Nephron (organoid): ENCODE data around the gene TSR1.

Source experiments
- H3K27ac Mint-ChIP-seq, 3 experiments: 2 replicates each; pipeline ENCODE4 v1.8.0; 2020; ENCODE audit warnings: mixed read lengths in 3 of 3, mild to moderate bottlenecking in 2 of 3, moderate library complexity in 1 of 3
- H3K27me3 Mint-ChIP-seq: 2 replicates; pipeline ENCODE4 v1.8.0; 2021; ENCODE audit warnings: low read depth, mild to moderate bottlenecking, moderate library complexity, mixed read lengths
- H3K36me3 Mint-ChIP-seq: 2 replicates; pipeline ENCODE4 v1.8.0; 2020; ENCODE audit warnings: low read depth, mixed read lengths
- H3K4me1 Mint-ChIP-seq: 2 replicates; pipeline ENCODE4 v1.8.0; 2020; ENCODE audit warnings: mixed read lengths
- H3K4me3 Mint-ChIP-seq, 3 experiments: 2 replicates each; pipeline ENCODE4 v1.8.0; 2020; ENCODE audit warnings: mild to moderate bottlenecking in 3 of 3, mixed read lengths in 3 of 3, moderate library complexity in 2 of 3
- H3K9me3 Mint-ChIP-seq: 2 replicates; pipeline ENCODE4 v1.8.0; 2020; ENCODE audit warnings: mixed read lengths
- CTCF ChIP-seq, 3 experiments: fragments of 200-600 bp; sonication (generic); IDR thresholded peaks; one replicate each; pipeline ENCODE4 v1.5.0; 2021; ENCODE audit warnings: antibody characterized with exemption in 3 of 3; ENCODE audit not compliant: unreplicated experiment in 3 of 3

Gene TSR1

DNA sequence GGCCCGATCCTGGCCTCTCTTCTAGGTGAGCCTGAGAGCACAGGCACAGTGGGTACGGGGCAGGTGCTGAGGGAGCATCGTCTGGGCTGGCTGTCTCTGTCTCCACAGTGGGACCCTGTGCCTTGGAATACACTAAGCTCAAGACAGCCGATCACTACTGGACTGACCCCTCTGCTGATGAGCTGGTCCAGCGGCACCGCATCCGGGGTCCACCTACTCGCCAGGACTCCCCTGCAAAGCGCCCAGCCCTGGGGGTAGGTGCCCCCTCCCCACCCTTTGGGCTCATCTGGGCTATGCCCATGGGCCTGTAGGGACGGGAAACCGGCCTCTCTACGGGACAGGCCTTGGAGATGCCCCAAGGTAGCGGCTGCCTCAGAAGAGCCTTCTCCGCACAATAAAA lies 26.6 kb upstream of the TSR1 start:
- H3K4me3 Mint-ChIP-seq = no peak overlapping the region
- no peak for TF ChIP-seq CTCF (IDR thresholded peaks at IDR 0.05; ENCODE audit: unreplicated experiment in 3 of 3)

GRCh38 chr17:2362416-2362815 lies 26.2 kb upstream of the TSR1 start:
- H3K4me3 Mint-ChIP-seq = no peak overlapping the region
- no peaks in the 10 kb centered on the region for H3K9me3 Mint-ChIP-seq
- no peaks in the 10 kb centered on the region for H3K27me3 Mint-ChIP-seq
- no peak overlapping the region for H3K27ac Mint-ChIP-seq
- H3K36me3 Mint-ChIP-seq = peaks cover 7% of the 10 kb centered on the region
- TF ChIP-seq CTCF (IDR thresholded peaks at IDR 0.05; ENCODE audit: unreplicated experiment in 3 of 3) = no peak
- peaks cover 23% of the 10 kb centered on the region for H3K4me1 Mint-ChIP-seq

More for the DNA sequence above, 26.6 kb upstream of the TSR1 start:
- no peaks in the 10 kb centered on the region for H3K9me3 Mint-ChIP-seq
- H3K27me3 Mint-ChIP-seq = no peaks in the 10 kb centered on the region
- no peak overlapping the region for H3K27ac Mint-ChIP-seq
- H3K4me1 Mint-ChIP-seq = peaks cover 23% of the 10 kb centered on the region
- H3K36me3 Mint-ChIP-seq = peaks cover 7% of the 10 kb centered on the region

- peaks cover 21% of the 10 kb centered on the region for H3K4me1 Mint-ChIP-seq
- no peaks in the 10 kb centered on the region for H3K9me3 Mint-ChIP-seq
- peaks cover 7% of the 10 kb centered on the region for H3K36me3 Mint-ChIP-seq
- no peak overlapping the region for H3K4me3 Mint-ChIP-seq
- TF ChIP-seq CTCF (IDR thresholded peaks at IDR 0.05; ENCODE audit: unreplicated experiment in 3 of 3) = no peak
- no peaks in the 10 kb centered on the region for H3K27me3 Mint-ChIP-seq
- H3K27ac Mint-ChIP-seq = no peak overlapping the region
These were observed 25.8 kb upstream of the TSR1 start for GRCh38 chr17:2362016-2362415.

DNA sequence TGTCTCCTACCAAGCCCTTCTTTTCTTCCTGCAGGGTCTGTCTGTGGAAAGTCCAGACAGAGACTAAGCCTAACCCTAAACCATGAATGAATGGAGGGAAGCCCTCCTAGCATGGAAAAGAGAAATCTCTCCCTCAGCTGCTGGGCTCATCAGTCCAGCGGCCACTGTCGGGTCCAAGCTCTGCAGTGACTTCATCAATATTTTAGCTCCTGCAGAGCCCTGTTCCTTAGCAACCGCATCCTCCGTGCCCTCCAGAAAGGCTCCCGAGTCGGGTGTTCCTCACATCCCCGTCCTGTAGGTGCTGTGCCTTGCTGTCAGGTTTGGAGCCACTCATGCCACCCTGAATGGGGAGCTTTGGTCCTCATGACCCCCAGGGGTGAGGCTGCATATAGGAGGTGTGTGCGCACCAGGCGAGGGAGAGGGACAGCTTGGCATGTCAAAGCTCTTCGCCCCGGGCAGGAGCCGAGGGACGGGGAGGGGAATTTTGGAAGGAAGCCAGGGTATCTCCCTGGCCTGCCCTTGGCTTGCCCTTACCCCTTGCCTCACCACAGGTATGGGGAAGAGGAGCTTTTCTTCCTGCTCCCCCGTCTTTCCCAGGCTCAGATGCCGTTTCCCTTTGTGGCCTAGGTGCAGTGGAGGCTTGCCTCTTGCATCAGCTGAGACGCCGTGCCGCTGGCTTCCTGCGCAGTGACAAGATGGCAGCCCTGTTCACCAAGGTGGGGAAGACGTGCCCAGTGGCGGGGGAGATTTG lies 24.9 kb upstream of the TSR1 start:
- no peaks in the 10 kb centered on the region for H3K27me3 Mint-ChIP-seq
- H3K4me1 Mint-ChIP-seq = peaks cover 14% of the 10 kb centered on the region
- H3K36me3 Mint-ChIP-seq = peaks cover 7% of the 10 kb centered on the region
- H3K27ac Mint-ChIP-seq = no peak overlapping the region
- H3K4me3 Mint-ChIP-seq = no peak overlapping the region
- no peak for TF ChIP-seq CTCF (IDR thresholded peaks at IDR 0.05; ENCODE audit: unreplicated experiment in 3 of 3)
- H3K9me3 Mint-ChIP-seq = no peaks in the 10 kb centered on the region

GRCh38 chr17:2357931-2358434 lies 21.7 kb upstream of the TSR1 start:
- Mint-ChIP-seq H3K9me3 (no peaks in the 10 kb centered on the region), H3K27ac (no peak overlapping the region), H3K4me3 (no peak overlapping the region), H3K4me1 (peaks cover 5% of the 10 kb centered on the region), H3K36me3 (peaks cover 5% of the 10 kb centered on the region), H3K27me3 (no peaks in the 10 kb centered on the region)
- no peak for TF ChIP-seq CTCF (IDR thresholded peaks at IDR 0.05; ENCODE audit: unreplicated experiment in 3 of 3)

DNA sequence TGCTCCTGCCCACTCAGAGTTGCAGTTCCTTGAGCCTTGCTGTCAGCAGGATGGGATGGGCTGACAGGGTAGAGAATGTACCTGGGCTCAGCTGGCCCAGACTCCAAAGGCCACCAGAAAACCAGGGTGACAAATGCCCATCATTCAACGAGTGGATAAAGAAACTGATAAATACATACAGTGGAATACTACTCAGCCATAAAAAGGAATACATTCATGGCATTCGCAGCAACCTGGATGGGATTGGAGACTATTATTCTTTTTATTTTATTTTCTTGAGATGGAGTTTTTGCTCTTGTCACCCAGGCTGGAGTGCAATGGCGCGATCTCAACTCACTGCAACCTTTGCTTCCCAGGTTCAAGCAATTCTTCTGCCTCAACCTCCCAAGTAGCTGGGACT lies 21.0 kb upstream of the TSR1 start:
- no peak overlapping the region for H3K4me3 Mint-ChIP-seq
- H3K4me1 Mint-ChIP-seq = peaks cover 5% of the 10 kb centered on the region
- no peaks in the 10 kb centered on the region for H3K36me3 Mint-ChIP-seq
- TF ChIP-seq CTCF (IDR thresholded peaks at IDR 0.05; ENCODE audit: unreplicated experiment in 3 of 3) = no peak
- no peaks in the 10 kb centered on the region for H3K27me3 Mint-ChIP-seq
- H3K9me3 Mint-ChIP-seq = no peaks in the 10 kb centered on the region
- H3K27ac Mint-ChIP-seq = no peak overlapping the region
